ENCODE measurements around the gene LIN7C. TPM values are rescaled to one million over a fixed set of nuclear protein-coding genes. Genes with fewer than 3 reads are reported as not detected.

LIN7C gene
- total RNA-seq, 1 donor from 2014 or later = 93.7 TPM

- TF ChIP-seq CTCF (IDR thresholded peaks at IDR 0.05; ENCODE audit: insufficient read depth, low read length, severe bottlenecking) = no peak
- peaks cover 2% of the 10 kb centered on the region for H3K36me3 ChIP-seq (ENCODE audit: control insufficient read depth, insufficient read depth, low read length)
- H3K27me3 ChIP-seq (ENCODE audit: control insufficient read depth, insufficient read depth, low read length) = no peaks in the 10 kb centered on the region
- DNase-seq (ENCODE audit: low read depth) (no peak), FAIRE-seq (no peak)
- H3K4me3 ChIP-seq (ENCODE audit: low read depth, low read length) = no peak overlapping the region
Observed at GRCh38 chr11:27514558-27514957, 8.0 kb upstream of the LIN7C start.

GRCh38 chr11:27514076-27514475, 7.5 kb upstream of the LIN7C start:
- DNase-seq (ENCODE audit: low read depth) (no peak), FAIRE-seq (no peak)
- Histone ChIP-seq H3K4me3 (ENCODE audit: low read depth, low read length) (no peak overlapping the region), H3K36me3 (ENCODE audit: control insufficient read depth, insufficient read depth, low read length) (peaks cover 2% of the 10 kb centered on the region), H3K27me3 (ENCODE audit: control insufficient read depth, insufficient read depth, low read length) (no peaks in the 10 kb centered on the region)
- TF ChIP-seq CTCF (IDR thresholded peaks at IDR 0.05; ENCODE audit: insufficient read depth, low read length, severe bottlenecking) = no peak

DNA sequence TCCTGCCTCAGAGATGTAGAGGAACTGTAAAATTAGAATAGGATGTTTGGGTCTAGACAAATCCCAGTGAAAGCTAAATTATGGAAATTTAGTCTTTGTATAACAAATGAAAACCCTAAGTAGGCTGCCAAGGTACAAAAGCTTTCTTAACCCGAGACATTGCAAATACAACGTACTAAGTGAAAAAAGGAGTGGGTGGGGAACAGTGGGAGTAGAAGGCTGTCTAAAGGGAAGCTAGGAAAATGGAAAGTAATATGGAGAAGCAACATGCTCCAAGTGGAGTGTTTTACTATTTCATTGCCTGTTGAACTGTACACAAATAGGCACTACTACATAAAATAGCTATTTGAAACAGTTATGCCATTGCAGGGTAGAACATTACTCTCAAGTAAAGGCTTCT, 6.8 kb upstream of the LIN7C start:
- no peak overlapping the region for H3K4me3 ChIP-seq (ENCODE audit: low read depth, low read length)
- no peak for DNase-seq (ENCODE audit: low read depth)
- no peak for FAIRE-seq
- no peaks in the 10 kb centered on the region for H3K27me3 ChIP-seq (ENCODE audit: control insufficient read depth, insufficient read depth, low read length)
- TF ChIP-seq CTCF (IDR thresholded peaks at IDR 0.05; ENCODE audit: insufficient read depth, low read length, severe bottlenecking) = no peak
- peaks cover 2% of the 10 kb centered on the region for H3K36me3 ChIP-seq (ENCODE audit: control insufficient read depth, insufficient read depth, low read length)

DNA sequence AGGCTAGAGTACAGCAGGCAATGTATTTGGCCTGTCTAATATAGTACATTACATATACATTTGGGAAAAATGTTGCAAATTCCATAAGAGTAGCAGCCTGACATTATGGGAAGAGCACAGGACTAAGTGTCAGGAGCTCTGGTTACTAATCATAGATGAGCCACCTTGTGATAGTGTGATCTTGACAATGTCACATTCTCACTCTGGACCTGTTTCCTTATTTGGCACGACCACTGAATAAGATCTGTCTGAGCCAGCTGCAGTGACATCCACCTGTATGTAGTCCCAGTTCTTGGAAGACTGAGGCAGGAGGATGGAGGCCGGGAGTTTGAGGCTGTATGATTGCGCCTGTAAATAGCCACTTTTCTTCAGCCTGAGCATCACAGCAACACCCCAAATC, 5.7 kb upstream of the LIN7C start:
- no peak for DNase-seq (ENCODE audit: low read depth)
- Histone ChIP-seq H3K36me3 (ENCODE audit: control insufficient read depth, insufficient read depth, low read length) (peaks cover 2% of the 10 kb centered on the region), H3K27me3 (ENCODE audit: control insufficient read depth, insufficient read depth, low read length) (no peaks in the 10 kb centered on the region), H3K4me3 (ENCODE audit: low read depth, low read length) (no peak overlapping the region)
- no peak for TF ChIP-seq CTCF (IDR thresholded peaks at IDR 0.05; ENCODE audit: insufficient read depth, low read length, severe bottlenecking)
- FAIRE-seq = no peak

DNA sequence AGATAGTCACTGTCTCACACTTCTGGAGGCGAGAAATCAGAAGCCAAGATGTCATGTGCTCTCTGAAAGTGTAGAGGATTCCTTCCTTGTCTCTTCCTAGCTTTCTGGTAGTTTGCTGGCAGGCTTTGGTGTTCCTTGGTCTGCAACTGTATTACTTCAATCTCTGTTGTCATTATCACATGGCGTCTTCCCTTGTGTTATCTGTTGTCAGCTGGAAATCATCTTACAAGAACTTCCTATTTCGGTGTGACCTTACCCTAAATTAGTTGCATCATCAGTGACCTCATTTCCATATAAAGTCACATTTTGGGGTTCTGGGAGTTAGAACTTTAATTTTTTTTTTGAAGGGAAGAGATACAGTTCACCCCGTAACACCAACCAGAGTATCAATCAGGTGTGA, 3.3 kb upstream of the LIN7C start:
- no peaks in the 10 kb centered on the region for H3K27me3 ChIP-seq (ENCODE audit: control insufficient read depth, insufficient read depth, low read length)
- no peak overlapping the region for H3K4me3 ChIP-seq (ENCODE audit: low read depth, low read length)
- no peak for TF ChIP-seq CTCF (IDR thresholded peaks at IDR 0.05; ENCODE audit: insufficient read depth, low read length, severe bottlenecking)
- no peak for DNase-seq (ENCODE audit: low read depth)
- no peak for FAIRE-seq
- H3K36me3 ChIP-seq (ENCODE audit: control insufficient read depth, insufficient read depth, low read length) = peaks cover 2% of the 10 kb centered on the region

- peak overlapping the region; percentile 60 for H3K4me3 ChIP-seq (ENCODE audit: low read depth, low read length)
- DNase-seq (ENCODE audit: low read depth) (no peak), FAIRE-seq (no peak)
- H3K36me3 ChIP-seq (ENCODE audit: control insufficient read depth, insufficient read depth, low read length) = peaks cover 2% of the 10 kb centered on the region
- no peaks in the 10 kb centered on the region for H3K27me3 ChIP-seq (ENCODE audit: control insufficient read depth, insufficient read depth, low read length)
- TF ChIP-seq CTCF (IDR thresholded peaks at IDR 0.05; ENCODE audit: insufficient read depth, low read length, severe bottlenecking) = no peak
Observed at GRCh38 chr11:27507557-27508322, 1.2 kb upstream of the LIN7C start.

All from bronchial epithelial cell (primary cell).